GM04503 (cell line): Measurements from ENCODE around the gene PSAP.
A peak's percentile ranks its signal among the peaks of the same experiment; 100 is the strongest.

Experiments used
- DNase-seq: peaks from one replicate; pipeline ENCODE4 v3.0.0-alpha.2; 2012; ENCODE audit warnings: low read depth

The PSAP gene

DNA sequence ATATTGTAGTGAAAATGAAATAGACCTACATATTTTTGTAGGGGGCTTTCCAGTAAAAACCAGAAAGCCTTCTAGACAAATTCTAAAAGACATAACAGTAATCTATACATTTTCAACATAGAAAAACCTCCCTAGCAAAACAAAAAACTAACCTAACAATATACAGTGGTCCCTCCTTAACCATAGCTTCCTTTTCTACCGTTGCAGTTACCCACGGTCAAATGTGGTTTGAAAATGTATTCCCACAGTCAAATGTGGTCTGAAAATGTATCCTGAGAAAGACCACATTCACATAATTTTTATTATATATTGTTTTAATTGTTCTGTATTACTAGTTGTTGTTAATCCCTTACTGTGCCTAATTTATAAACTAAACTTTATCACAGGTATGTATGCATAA lies 6.4 kb downstream of the PSAP start:
- DNase-seq, result no peak

DNA sequence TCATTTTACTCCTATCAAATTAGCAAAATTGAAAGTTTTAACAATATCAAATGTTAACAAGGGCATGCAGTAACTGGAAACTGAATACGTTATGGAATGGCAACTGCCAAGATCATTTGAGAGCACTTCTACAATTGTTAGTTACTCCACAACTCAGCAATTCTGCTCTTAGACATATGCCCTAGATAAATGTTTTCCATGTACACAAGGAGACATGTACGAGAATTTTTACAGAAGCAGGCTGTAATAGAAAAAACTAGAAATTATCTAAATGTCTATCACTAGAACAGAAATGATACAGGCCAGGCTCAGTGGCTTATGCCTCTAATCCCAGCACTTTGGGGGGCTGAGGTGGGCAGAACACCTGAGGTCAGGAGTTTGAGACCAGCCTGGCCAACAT lies 7.0 kb downstream of the PSAP start:
- no peak for DNase-seq

GRCh38 chr10:71842856-71843686 lies 8.0 kb downstream of the PSAP start:
- no peak for DNase-seq

GRCh38 chr10:71842422-71842821 lies 8.6 kb downstream of the PSAP start:
- no peak for DNase-seq

- no peak for DNase-seq
These were observed 10.1 kb downstream of the PSAP start for GRCh38 chr10:71840958-71841335.

DNA sequence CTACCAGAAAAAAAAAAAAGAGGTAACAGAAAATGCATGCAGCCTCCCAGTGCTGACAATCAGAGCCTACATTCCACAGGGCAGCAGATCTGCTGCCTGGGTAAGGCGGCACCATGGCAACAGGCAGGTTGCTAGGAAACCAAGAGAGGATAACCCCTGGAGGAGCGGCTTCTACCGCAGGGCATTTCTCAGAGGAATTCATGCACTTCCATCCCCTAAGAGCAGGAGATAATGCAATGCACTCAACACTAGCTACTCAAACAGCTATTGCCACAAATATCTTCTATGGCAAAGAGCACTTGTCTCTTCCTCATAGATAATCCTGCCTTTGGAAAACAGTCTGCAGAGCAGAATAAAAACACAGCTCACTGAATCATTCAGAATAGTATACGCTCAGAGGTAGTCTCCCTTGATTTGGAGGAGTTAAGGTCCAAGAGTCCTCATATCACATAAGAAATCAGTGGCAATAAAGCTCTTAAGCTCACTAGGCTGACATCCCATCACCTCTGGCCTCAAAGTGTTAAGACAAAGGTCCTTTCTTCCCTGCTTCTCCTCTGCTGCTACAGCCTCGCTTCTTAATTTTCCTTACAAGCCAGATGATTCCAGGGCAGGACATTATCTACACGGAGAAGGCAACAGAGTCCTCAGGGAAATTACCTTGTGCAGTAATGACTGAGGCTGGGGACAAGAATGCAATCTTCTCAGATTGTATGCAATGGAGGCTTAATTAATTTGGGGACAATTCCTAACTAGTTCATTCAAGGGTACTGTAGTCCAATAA lies 10.7 kb downstream of the PSAP start:
- peak; percentile 94 for DNase-seq

GRCh38 chr10:71838264-71839211 lies 12.5 kb downstream of the PSAP start:
- DNase-seq, result no peak

GRCh38 chr10:71837098-71837827 lies 13.8 kb downstream of the PSAP start:
- DNase-seq, result no peak

- no peak for DNase-seq
These were observed 14.5 kb downstream of the PSAP start for GRCh38 chr10:71836596-71836974.

DNA sequence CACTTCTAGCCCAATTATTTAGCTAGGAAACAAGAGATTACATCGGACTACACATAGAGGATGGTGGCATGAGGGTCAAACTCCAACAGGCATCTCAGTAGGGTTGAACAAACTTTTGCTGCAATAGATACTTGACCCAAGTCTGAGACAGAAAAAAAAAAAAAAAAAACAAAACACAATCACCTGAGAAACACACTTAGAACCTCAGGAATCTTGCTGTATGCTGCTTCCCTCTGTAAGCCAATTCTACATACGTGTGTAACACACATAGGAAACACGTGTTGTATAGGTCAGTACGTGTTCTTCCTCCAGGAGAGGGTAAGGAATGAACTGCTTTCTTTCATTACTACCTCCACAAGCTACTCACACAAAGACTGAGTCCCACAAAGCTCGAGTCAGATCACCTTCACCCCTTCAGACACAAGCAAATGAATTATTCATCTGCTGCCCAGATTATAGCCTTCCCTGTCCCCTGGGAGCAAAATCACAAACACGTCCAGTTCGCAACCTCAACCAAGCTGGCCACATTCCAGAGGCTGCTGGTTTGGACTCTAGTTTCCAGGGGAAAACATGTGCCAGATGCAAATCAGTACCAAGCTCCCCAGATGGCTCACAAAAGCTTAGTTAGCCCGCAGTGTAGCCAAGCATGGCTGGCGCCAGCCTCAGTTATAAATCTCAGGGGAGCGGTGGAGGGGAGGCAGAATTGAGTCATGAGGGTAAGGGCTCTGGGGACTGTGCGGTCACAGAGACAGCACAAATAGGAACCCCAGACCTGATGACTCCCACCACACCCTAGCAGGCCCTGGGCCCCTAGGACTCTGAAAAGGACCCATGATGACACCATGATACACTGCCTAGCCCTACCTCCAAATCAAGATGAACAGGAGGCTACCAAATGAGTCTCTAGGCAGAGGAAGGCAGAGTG lies 15.1 kb downstream of the PSAP start:
- peak; percentile 98 for DNase-seq

DNA sequence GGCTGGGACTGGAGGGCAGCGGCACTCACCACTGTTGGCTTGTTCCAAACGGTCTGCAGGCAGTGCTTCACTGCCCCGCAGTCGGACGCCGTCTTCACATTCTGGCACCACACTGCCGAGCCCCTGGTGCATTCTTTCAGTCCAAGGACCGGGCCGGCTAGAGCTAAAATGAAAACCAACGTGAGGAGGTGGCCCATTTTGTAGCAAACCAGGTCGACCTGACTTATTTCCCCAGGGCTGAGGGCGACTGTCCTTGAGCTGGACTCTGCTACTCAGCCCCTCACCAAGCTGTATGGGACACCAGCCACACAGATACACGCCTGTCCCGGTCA lies 16.7 kb downstream of the PSAP start:
- no peak for DNase-seq

- no peak for DNase-seq
These were observed 17.4 kb downstream of the PSAP start for GRCh38 chr10:71833451-71834342.

DNA sequence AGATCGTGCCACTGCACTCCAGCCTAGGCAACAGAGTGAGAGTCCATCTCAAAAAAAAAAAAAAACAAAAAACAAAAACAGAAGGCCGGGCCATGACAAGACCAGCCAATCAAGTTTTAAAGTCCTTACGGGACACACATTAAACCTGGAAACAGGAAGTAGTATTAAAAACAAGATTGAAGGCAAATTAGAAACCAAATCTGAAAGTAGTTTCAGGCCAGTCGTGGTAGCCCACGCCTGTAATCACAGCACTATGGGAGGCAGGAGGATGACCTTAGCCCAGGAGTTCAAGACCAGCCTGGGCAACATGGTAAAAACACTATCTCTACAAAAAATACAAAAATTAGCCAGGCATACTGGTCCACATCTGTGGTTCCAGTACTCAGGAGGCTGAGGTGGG lies 18.1 kb downstream of the PSAP start:
- no peak for DNase-seq

- DNase-seq, result no peak
These were observed 19.2 kb downstream of the PSAP start for GRCh38 chr10:71831646-71832552.

DNA sequence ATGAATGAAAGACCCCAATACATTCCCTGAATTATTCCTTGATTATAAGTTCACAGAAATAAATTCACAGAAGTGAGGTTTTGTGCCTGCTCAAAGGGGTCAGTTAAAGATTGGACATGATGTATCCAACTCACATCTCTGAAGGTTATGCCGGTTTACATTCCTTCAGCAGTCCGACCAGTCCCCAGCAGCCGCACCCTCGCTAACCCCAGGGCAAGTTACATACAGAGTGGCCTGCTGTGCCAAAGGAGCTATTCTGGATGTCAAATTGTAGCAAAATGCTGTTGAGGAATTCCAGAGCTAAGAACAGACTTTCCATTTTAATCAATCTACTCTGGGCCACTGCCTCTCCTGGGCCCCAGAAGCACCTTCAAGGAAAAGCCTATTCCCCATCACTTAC lies 20.3 kb downstream of the PSAP start:
- DNase-seq, result no peak

GRCh38 chr10:71829896-71830295 lies 21.2 kb downstream of the PSAP start:
- no peak for DNase-seq

GRCh38 chr10:71829171-71829570 lies 21.9 kb downstream of the PSAP start:
- DNase-seq, result no peak

- no peak for DNase-seq
These were observed 22.3 kb downstream of the PSAP start for GRCh38 chr10:71828702-71829101.

DNA sequence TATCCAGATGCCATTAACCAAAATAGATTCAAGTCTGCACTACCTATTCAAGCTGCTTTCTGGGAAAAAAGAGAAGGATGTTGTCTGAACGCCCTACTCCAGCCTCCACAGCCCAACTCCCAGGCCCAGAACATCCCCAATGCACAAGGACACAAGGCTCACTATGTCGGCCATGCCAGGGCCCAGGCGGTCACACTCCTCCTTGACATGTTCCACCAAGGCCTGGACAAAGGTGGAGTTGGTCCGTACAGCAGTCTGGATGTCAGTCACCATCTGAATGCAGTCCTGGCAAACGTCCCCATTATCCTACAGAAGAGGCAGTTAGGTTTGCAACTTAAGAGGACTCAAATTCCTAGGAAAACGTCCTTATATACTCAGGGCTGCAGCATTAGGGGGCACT lies 23.2 kb downstream of the PSAP start:
- DNase-seq, result no peak
